HL-60 (cell line): ENCODE measurements around the gene CIROP.

Experiments used
- POLR2AphosphoS5 ChIP-seq: IDR thresholded peaks from 2 replicates; pipeline ENCODE4 v1.6.1; 2012; ENCODE audit warnings: low read depth
- TF ChIP-seq, protein P1 (sequence below): IDR thresholded peaks from one replicate; pipeline ENCODE4 v1.5.1; 2011; ENCODE audit warnings: low read length, control low read depth, inconsistent platforms; ENCODE audit not compliant: insufficient read depth

DNA sequence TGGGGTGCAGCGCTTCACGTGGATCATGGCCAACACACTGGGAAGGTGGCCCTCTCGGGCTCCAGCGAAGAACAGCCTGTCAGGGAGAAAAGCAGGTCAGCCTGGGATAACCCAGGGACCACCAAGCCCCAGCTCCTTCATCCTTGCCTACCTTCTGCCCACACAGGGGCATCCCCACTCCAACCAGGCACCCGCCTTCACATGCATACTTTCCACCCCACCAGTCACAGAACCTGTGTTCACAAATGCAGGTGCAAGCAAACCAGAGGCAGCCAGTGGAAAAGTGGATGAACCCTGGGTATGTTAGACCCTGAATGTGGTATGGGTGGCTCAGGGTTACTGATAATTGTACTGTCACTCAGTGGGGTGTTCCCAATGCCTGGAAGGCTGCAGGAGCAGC is 26.7 kb upstream of the CIROP start:
- TF ChIP-seq, protein P1, sequence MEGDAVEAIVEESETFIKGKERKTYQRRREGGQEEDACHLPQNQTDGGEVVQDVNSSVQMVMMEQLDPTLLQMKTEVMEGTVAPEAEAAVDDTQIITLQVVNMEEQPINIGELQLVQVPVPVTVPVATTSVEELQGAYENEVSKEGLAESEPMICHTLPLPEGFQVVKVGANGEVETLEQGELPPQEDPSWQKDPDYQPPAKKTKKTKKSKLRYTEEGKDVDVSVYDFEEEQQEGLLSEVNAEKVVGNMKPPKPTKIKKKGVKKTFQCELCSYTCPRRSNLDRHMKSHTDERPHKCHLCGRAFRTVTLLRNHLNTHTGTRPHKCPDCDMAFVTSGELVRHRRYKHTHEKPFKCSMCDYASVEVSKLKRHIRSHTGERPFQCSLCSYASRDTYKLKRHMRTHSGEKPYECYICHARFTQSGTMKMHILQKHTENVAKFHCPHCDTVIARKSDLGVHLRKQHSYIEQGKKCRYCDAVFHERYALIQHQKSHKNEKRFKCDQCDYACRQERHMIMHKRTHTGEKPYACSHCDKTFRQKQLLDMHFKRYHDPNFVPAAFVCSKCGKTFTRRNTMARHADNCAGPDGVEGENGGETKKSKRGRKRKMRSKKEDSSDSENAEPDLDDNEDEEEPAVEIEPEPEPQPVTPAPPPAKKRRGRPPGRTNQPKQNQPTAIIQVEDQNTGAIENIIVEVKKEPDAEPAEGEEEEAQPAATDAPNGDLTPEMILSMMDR: no peak
- no peak for TF ChIP-seq POLR2AphosphoS5
